Medulla oblongata (tissue), 1 donor: ENCODE results near the gene FBLN1.
A peak's percentile ranks its signal among the peaks of the same experiment; 100 is the strongest.
"Not testable (repeated sequence)": the region's sequence is repeated elsewhere in the genome, so short reads cannot be mapped to it uniquely, and the experiment has no call there.

Source experiments
- DNase-seq: peaks from one replicate; pipeline ENCODE4 v3.0.0-alpha.2; 2015; ENCODE audit errors: extremely low spot score

Gene FBLN1

GRCh38 chr22:45548247-45548840 lies 45.7 kb downstream of the FBLN1 start:
- DNase-seq = no peak

- DNase-seq = no peak
Observed at GRCh38 chr22:45548991-45549761, 46.5 kb downstream of the FBLN1 start.

GRCh38 chr22:45549762-45550378 lies 47.2 kb downstream of the FBLN1 start:
- DNase-seq = no peak

GRCh38 chr22:45550416-45550815 lies 47.7 kb downstream of the FBLN1 start:
- no peak for DNase-seq

DNA sequence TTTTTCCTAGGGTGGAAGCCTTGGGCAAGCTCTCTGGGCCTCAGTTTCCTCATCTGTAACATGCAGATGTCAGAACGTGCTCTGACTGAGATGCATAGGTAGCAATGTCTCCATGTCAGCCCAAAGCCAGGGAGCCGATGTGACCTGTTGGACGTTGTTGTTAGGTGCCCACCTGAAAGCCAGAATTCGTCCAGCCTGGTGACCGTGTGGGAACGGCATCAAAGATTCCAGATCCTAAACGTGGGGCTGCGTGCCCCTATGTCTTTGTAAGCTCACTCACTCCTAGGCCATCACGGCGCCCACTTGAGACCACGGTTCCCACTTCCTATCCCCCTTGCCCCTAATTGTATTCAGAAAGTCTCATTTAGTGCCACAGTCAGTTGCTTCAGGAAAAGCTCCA lies 48.2 kb downstream of the FBLN1 start:
- DNase-seq = no peak

GRCh38 chr22:45551310-45552016 lies 48.8 kb downstream of the FBLN1 start:
- peak; percentile 58 for DNase-seq

DNA sequence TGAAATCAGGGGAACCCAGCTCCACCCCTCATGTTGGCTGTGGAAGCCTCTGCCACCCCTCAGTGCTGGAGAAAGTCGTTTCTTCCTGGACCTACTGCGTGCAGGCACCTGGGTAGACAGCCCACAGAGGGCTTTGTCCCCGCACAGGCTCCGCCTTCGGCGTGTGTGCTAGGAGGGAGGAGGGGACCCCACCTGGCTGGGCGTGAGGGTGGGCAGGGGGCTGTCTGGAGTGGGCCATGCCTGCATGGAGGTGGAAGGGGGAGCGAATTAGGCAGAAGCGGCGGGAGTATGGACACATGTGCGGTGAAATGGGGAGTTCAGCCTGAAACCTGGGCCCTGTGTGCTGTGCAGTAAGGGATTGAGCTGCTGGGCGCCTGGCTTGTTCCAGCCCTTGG lies 49.3 kb downstream of the FBLN1 start:
- DNase-seq = no peak

DNA sequence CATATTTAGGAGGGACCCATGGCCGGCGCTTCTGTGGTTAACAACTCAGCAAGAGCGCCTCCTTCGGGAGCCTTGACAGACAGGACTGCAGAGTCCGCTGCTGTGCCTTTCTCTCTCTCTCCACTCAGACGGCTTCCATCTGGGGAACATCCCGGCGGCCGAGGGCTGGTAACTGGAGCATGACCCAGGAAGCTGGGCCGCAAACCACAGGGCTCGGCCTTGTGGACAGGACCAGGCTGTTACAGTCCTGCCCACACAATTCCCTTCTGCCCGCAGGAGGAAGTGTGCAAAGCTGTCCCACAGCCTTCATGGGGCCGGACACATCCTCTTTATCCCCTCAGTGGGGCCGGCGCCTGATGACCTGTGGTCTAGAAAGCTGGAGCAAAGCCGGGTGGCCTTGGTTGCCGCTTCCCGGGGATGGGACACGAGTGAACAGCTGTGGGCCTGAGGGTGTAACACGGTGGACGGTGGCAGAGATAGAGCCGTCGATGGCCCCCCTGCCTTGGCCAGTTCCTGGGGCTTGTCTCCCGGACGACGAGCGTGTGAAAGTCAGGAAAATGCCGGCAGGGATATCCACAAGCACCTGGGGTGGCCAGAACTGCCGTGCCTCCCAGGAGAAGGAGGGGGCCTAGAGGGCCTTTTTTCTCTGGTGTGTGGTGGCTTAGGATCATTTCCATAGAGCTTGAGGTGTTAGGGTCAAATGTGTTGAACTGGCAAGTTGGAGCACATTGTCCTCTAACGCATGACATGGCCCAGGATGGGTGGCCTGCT lies 50.1 kb downstream of the FBLN1 start:
- DNase-seq = peak; percentile 14

- peak; percentile 81 for DNase-seq
Observed at GRCh38 chr22:45553351-45554039, 50.8 kb downstream of the FBLN1 start.

DNA sequence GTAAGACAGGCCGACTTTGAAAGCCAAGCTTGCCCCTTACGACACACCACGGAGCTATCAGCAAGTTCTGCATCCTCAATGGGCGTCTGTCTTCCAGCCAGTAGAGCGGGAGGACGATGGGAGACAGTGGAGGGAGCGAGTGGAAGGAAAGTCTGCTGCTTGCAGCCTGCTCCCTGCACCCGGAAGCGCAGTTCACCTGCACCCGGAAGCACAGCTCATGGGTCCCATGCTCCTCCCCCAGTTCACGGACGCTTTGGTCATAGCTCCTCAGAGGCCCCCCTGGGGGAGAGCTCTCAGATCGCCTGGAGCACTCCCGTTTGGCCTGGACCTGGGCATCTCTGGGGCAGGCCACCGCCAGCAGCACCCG lies 51.3 kb downstream of the FBLN1 start:
- no peak for DNase-seq

DNA sequence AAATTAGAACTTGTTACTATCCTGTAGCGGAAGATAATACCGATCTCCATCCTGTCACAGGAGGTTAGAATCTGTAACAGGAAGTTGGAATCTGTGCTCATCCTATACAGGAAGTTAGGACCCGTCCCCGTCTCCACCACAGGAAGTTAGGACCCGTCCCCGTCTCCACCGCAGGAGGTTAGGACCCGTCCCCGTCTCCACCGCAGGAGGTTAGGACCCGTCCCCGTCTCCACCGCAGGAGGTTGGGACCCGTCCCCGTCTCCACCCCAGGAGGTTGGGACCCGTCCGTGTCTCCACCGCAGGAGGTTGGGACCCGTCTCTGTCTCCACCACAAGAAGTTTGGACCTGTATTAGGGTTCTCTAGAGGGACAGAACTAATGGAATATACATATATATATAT lies 52.2 kb downstream of the FBLN1 start:
- no peak for DNase-seq

GRCh38 chr22:45557926-45558325 lies 55.2 kb downstream of the FBLN1 start:
- not testable (repeated sequence) for DNase-seq

GRCh38 chr22:45560092-45560491 lies 57.4 kb downstream of the FBLN1 start:
- DNase-seq = not testable (repeated sequence)

GRCh38 chr22:45560761-45561160 lies 58.1 kb downstream of the FBLN1 start:
- DNase-seq = not testable (repeated sequence)

DNA sequence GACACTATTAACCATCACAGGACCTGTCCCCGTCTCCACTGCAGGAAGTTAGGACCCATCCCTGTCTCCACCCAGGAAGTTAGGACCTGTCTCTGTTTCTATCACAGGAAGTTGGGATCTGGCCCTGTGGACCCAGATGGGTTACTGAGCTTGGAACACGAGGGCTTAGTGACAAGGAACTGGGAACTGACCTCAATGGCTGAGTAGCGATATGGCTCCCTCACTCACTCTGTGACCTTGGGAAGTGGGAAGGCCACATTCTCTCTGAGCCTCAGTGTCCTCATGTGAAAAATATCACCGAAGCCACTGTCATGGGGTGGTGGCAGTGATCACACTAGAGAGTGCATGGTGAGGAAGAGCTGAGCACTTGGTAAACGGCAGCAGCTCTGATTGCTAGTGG lies 59.4 kb downstream of the FBLN1 start:
- DNase-seq = no peak

- no peak for DNase-seq
Observed at GRCh38 chr22:45562537-45563361, 60.1 kb downstream of the FBLN1 start.

DNA sequence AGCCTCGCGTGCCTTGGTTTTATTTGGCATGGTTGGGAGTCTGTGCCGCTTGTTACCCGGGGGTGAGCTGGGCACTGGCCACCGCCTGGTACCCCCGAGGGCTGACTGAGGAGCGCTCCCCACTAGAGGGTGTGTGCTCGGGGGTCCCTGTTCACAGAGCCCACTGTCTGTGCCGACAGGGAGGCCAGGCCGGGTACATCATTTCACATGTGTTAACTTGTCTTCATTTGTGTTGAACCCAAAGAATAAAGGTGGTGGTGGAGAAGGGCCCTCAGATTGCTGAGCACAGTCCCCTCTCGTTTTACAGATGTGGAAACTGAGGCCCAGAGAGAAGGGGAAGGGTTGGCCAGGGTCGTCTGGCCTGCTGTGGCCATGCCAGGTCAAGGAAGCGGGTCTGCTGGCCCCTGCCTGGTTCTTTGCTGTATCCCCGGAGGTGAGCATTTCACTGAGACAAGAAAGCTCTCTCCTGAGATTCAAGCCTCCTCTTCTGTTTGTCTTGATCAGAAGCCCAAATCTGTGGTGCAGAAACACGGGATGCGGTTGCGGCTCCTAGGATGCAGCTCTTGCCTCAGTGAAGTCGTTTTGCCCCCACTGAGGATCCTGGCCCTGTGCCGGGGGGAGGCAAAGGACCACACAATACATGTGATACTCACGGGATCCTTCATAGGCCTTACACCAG lies 60.8 kb downstream of the FBLN1 start:
- DNase-seq = no peak

- no peak for DNase-seq
Observed at GRCh38 chr22:45564349-45565030, 61.8 kb downstream of the FBLN1 start.

DNA sequence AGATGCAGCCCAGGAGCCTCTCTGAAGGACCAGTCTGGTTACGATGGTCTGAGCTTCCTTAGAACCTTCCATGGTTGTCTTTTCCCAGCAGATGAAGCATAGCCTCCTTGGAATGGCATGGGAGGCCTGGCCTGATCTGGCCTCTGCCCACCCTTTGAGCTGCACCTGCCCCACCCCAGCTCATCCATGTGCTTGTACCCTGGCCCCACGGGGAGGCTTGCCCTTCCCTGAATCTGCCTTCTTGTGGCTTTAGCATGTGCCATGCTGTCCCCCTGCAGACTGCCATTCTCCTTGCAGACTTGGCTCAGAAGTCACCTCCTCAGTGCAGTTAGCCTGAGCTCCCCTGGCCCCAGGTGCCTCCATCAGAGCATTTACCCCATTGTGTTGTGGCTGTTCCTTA lies 62.5 kb downstream of the FBLN1 start:
- DNase-seq = no peak
